Mammary epithelial cell (primary cell): ENCODE results near the gene SLC22A13.

Experiments used
- CTCF ChIP-seq, 2 donors: IDR thresholded peaks in 1 of 2; conservative IDR thresholded peaks in 1 of 2; 2 replicates each; pipeline ENCODE4 v1.5.1; 2011 to 2012; ENCODE audit warnings: inconsistent platforms in 2 of 2, low read length in 2 of 2, mild to moderate bottlenecking in 2 of 2, control low read depth in 1 of 2, low read depth in 1 of 2; ENCODE audit not compliant: insufficient read depth in 1 of 2; ENCODE audit errors: extremely low read depth in 1 of 2
- EZH2 ChIP-seq: IDR thresholded peaks from 2 replicates; pipeline ENCODE4 v1.6.1; 2012; ENCODE audit warnings: low read length, inconsistent platforms, borderline replicate concordance

GRCh38 chr3:38227989-38228388, 37.6 kb upstream of the SLC22A13 start:
- TF ChIP-seq CTCF (conservative IDR thresholded peaks at IDR 0.05 in 1 of 2, IDR thresholded peaks at IDR 0.05 in 1 of 2; ENCODE audit: extremely low read depth in 1 of 2, insufficient read depth in 1 of 2, low read depth in 1 of 2, low read length in 2 of 2): no peak
- TF ChIP-seq EZH2: no peak
